Loucy (cell line): Measurements from ENCODE around the gene CCL7.

ENCODE experiments used
- EZH2phosphoT487 ChIP-seq: fragments of 200-600 bp; IDR thresholded peaks from 2 replicates; pipeline ENCODE4 v1.6.1; 2018; ENCODE audit warnings: antibody characterized with exemption, mild to moderate bottlenecking, moderate library complexity, borderline replicate concordance
- TF ChIP-seq, protein P1 (sequence below): fragments of 200-600 bp; sonication (generic); conservative IDR thresholded peaks from 2 replicates; pipeline ENCODE4 v1.5.1; 2014; ENCODE audit warnings: mild to moderate bottlenecking, antibody characterized with exemption, low read length

DNA sequence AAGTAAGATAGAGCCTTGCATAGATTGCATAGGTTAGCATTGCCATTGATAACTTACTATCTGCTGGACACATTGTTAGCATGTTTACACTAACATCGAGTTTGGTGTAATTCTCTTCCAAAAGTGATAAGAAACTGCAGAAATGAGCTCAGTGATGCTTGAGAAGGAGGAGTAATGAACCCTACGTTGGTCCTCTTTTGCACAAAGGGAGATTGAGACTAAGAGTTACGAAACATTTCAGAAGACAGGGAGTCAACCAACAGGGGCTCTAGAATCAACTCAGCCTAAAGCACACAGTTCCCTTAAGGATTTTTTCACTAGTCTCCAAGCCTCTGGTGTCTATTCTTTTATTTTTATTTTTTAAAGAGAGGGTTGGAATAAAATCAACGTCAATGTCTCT lies 6.8 kb downstream of the CCL7 start:
- TF ChIP-seq, protein P1, sequence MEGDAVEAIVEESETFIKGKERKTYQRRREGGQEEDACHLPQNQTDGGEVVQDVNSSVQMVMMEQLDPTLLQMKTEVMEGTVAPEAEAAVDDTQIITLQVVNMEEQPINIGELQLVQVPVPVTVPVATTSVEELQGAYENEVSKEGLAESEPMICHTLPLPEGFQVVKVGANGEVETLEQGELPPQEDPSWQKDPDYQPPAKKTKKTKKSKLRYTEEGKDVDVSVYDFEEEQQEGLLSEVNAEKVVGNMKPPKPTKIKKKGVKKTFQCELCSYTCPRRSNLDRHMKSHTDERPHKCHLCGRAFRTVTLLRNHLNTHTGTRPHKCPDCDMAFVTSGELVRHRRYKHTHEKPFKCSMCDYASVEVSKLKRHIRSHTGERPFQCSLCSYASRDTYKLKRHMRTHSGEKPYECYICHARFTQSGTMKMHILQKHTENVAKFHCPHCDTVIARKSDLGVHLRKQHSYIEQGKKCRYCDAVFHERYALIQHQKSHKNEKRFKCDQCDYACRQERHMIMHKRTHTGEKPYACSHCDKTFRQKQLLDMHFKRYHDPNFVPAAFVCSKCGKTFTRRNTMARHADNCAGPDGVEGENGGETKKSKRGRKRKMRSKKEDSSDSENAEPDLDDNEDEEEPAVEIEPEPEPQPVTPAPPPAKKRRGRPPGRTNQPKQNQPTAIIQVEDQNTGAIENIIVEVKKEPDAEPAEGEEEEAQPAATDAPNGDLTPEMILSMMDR: no peak
- TF ChIP-seq EZH2phosphoT487: no peak
